22Rv1 (cell line): ENCODE data around the gene ST3GAL3.
A peak's percentile ranks its signal among the peaks of the same experiment; 100 is the strongest.

Source experiments
- CTCF ChIP-seq: fragments of 450-650 bp; IDR thresholded peaks from 2 replicates; pipeline ENCODE4 v1.5.1; 2017; ENCODE audit warnings: mild to moderate bottlenecking
- ZFX ChIP-seq: fragments of 450-650 bp; IDR thresholded peaks from 2 replicates; pipeline ENCODE4 v1.6.1; 2017; ENCODE audit warnings: antibody characterized with exemption, borderline replicate concordance

DNA sequence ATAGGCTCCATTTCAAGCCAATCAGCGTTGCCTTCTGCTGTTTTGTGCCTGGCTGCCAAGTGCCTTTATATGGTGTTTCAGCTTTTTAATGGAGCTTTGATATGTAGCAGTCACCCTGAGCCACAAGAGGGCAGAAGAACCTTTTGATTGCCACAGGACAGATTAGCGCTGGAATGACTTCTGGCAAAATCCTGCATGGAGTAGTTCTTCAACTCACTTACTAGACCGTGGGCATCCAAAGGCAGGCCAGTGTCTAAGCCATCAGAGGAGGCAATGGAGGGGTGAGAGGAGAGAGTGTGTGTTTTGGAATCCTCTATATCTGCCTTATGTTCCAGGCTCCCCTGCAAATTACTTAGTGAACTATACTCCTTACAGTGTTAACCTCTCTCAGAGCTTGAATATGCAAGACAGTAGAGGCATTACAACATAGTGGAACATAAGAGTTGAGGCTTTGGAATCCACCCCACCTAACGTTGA lies 56.2 kb downstream of the ST3GAL3 start:
- TF ChIP-seq CTCF (peak; percentile 86), ZFX (no peak)
